HepG2 (cell line): Measurements from ENCODE around the gene PLIN5. TPM values are rescaled to one million over a fixed set of nuclear protein-coding genes. Genes with fewer than 3 reads are reported as not detected.

Experiments
- CENPX ChIP-seq: sonication (generic); formaldehyde crosslinking; IDR thresholded peaks from 2 replicates; pipeline ENCODE4 v1.9.0; 2021; ENCODE audit warnings: mild to moderate bottlenecking, missing genetic modification reagents, moderate library complexity
- ETV5 ChIP-seq: IDR thresholded peaks from 2 replicates; pipeline ENCODE4 v1.6.1; 2018; ENCODE audit warnings: missing biosample characterization, missing genetic modification reagents, inconsistent platforms, borderline replicate concordance
- FOXA1 ChIP-seq, 2 experiments: fragments of 450-650 bp in 1 of 2; sonication (generic) in 1 of 2; formaldehyde crosslinking in 1 of 2; IDR thresholded peaks; 2 replicates each; pipeline versions ENCODE4 v1.4.0 to v1.6.1; 2016 to 2020; ENCODE audit warnings: missing genetic modification reagents in 1 of 2
- NFYC ChIP-seq: IDR thresholded peaks from 2 replicates; pipeline ENCODE4 v1.6.1; 2016; ENCODE audit warnings: missing genetic modification reagents, missing compliant biosample characterization
- POLR2A ChIP-seq, 2 experiments: IDR thresholded peaks; 2 replicates each; pipeline ENCODE4 v1.6.1; 2011; ENCODE audit warnings: low read depth in 2 of 2, low read length in 2 of 2, mild to moderate bottlenecking in 1 of 2, moderate library complexity in 1 of 2; ENCODE audit not compliant: insufficient read depth in 1 of 2
- SMARCC2 ChIP-seq: fragments of 450-650 bp; IDR thresholded peaks from 2 replicates; pipeline ENCODE4 v1.6.1; 2017; ENCODE audit warnings: antibody characterized with exemption, mild to moderate bottlenecking
- SPEN ChIP-seq: sonication (generic); formaldehyde crosslinking; IDR thresholded peaks from 2 replicates; pipeline ENCODE4 v1.5.1; 2020; ENCODE audit warnings: low read depth, mild to moderate bottlenecking, missing genetic modification reagents
- TOE1 ChIP-seq: sonication (generic); formaldehyde crosslinking; IDR thresholded peaks from 2 replicates; pipeline ENCODE4 v1.4.0; 2020; ENCODE audit warnings: mild to moderate bottlenecking, missing genetic modification reagents
- ZEB1 ChIP-seq: IDR thresholded peaks from 2 replicates; pipeline ENCODE4 v1.6.1; 2012; ENCODE audit warnings: mild to moderate bottlenecking, low read depth, inconsistent platforms; ENCODE audit not compliant: insufficient replicate concordance
- ZNF333 ChIP-seq: sonication (generic); formaldehyde crosslinking; IDR thresholded peaks from 2 replicates; pipeline ENCODE4 v1.4.0; 2020; ENCODE audit warnings: mild to moderate bottlenecking, missing genetic modification reagents, borderline replicate concordance
- ZNF768 ChIP-seq: sonication (generic); formaldehyde crosslinking; IDR thresholded peaks from 2 replicates; pipeline ENCODE4 v1.4.0; 2020; ENCODE audit warnings: missing genetic modification reagents
- ZNF790 ChIP-seq: sonication (generic); formaldehyde crosslinking; IDR thresholded peaks from 2 replicates; pipeline ENCODE4 v1.8.0; 2022; ENCODE audit warnings: missing genetic modification reagents, mild to moderate bottlenecking, borderline replicate concordance
- ZNF792 ChIP-seq: IDR thresholded peaks from 2 replicates; pipeline ENCODE4 v1.6.1; 2016
- polyA plus RNA-seq, 8 experiments: library from polyadenylated mRNA; depleted of rRNA in 3 of 8; stranded (reverse) in 7 of 8; unstranded in 1 of 8; fragments of >200 nt; fragmentation: Illumina TruSeq in 4 of 8; extraction: Trizol in 4 of 8; gene quantifications; 2 replicates each; pipeline versions ENCODE4 v1.2.1 to v1.2.3, GENCODE V29; 2011 to 2016; ENCODE audit warnings: low read depth in 4 of 8, missing spikeins in 1 of 8, mixed read lengths in 1 of 8; ENCODE audit not compliant: insufficient read depth in 1 of 8
- total RNA-seq, 5 experiments: library from RNA; depleted of rRNA; stranded (reverse); fragments of >200 nt; fragmentation: Illumina TruSeq; extraction: Trizol; gene quantifications; 2 replicates each; pipeline ENCODE4 v1.2.3, GENCODE V29; 2016; ENCODE audit warnings: low read depth in 1 of 5
- TF ChIP-seq, protein P1 (sequence below): sonication (generic); formaldehyde crosslinking; IDR thresholded peaks from 2 replicates; pipeline ENCODE4 v1.4.0; 2020; ENCODE audit warnings: mild to moderate bottlenecking, missing genetic modification reagents
- TF ChIP-seq, protein P2 (sequence below): sonication (generic); formaldehyde crosslinking; IDR thresholded peaks from one replicate; pipeline ENCODE4 v1.5.1; 2020; ENCODE audit warnings: mild to moderate bottlenecking, missing genetic modification reagents; ENCODE audit errors: not compliant biosample characterization
- TF ChIP-seq, protein P3 (sequence below): sonication (generic); formaldehyde crosslinking; IDR thresholded peaks from 2 replicates; pipeline ENCODE4 v1.9.0; 2022; ENCODE audit warnings: low read depth, missing genetic modification reagents
- TF ChIP-seq, protein P4 (sequence below): sonication (generic); formaldehyde crosslinking; IDR thresholded peaks from 2 replicates; pipeline ENCODE4 v1.5.1; 2020; ENCODE audit warnings: missing genetic modification reagents, mild to moderate bottlenecking, borderline replicate concordance

The PLIN5 gene
- total and polyA plus RNA-seq, 2 of the 13 experiments (the other 11 are each of a cell fraction or from before 2014, with no cell fraction given): 1.8 to 4.8 TPM

DNA sequence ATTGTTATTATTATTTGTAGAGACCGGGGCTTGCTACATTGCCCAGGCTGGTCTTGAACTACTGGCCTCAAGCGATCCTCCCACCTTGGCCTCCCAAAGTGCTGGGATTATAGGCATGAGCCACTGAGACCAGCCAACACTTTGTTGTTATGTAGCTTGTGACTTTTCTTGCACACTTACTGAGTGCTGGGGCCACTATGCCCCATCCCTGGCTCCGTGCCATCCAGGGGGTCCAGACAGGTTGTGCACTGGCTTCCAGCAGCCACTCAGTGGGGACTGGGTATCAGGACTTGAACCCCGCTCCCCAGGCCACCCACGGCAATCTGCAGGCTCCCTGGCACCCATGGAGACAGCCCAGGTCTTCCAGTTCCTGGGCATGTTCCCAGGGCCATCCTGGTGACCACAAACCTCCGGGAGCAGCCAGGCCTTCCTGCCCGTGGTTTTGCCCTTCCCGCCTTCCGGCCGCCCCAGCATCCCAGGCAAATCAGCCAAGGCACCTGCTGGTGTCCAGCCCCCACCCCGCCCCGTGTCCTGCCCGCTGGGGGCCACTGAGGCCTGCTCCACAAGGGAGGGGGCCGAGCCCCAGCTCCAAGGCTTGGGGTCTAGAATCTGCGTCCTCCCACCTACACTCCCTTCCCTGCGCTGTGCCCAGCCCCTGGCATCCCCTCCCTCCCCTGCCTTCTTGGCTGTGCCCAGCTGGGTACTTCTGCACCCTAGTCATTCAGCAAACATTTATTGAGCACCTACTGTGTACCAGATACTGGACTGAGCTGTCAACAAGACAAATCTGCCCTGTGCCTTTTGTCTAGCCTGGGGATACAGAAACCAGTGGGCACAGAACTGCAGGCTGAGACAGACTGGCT is 48.2 kb upstream of the PLIN5 start (continued):
- TF ChIP-seq FOXA1 (IDR thresholded peaks at IDR 0.05) (no peak), FOXA1 (CRISPR knock-in tag; IDR thresholded peaks at IDR 0.05) (no peak; the same call in 1 of the 2 replicates), NFYC (CRISPR knock-in tag) (peak; percentile 29), ZNF792 (peak; percentile 40; the same call in 1 of the 2 replicates), POLR2A (IDR thresholded peaks at IDR 0.05; ENCODE audit: insufficient read depth in 1 of 2, low read depth in 2 of 2, low read length in 2 of 2) (no peak), ZNF333 (CRISPR knock-in tag) (no peak), ZEB1 (no peak), SMARCC2 (no peak), ETV5 (CRISPR knock-in tag) (peak; percentile 88), CENPX (CRISPR knock-in tag) (no peak), ZNF768 (CRISPR knock-in tag) (peak; percentile 82; the same call in 1 of the 2 replicates), SPEN (CRISPR knock-in tag) (no peak), TOE1 (CRISPR knock-in tag) (no peak), ZNF790 (no peak)
- TF ChIP-seq, protein P1, sequence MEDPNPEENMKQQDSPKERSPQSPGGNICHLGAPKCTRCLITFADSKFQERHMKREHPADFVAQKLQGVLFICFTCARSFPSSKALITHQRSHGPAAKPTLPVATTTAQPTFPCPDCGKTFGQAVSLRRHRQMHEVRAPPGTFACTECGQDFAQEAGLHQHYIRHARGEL (CRISPR knock-in tag): no peak
- TF ChIP-seq, protein P2, sequence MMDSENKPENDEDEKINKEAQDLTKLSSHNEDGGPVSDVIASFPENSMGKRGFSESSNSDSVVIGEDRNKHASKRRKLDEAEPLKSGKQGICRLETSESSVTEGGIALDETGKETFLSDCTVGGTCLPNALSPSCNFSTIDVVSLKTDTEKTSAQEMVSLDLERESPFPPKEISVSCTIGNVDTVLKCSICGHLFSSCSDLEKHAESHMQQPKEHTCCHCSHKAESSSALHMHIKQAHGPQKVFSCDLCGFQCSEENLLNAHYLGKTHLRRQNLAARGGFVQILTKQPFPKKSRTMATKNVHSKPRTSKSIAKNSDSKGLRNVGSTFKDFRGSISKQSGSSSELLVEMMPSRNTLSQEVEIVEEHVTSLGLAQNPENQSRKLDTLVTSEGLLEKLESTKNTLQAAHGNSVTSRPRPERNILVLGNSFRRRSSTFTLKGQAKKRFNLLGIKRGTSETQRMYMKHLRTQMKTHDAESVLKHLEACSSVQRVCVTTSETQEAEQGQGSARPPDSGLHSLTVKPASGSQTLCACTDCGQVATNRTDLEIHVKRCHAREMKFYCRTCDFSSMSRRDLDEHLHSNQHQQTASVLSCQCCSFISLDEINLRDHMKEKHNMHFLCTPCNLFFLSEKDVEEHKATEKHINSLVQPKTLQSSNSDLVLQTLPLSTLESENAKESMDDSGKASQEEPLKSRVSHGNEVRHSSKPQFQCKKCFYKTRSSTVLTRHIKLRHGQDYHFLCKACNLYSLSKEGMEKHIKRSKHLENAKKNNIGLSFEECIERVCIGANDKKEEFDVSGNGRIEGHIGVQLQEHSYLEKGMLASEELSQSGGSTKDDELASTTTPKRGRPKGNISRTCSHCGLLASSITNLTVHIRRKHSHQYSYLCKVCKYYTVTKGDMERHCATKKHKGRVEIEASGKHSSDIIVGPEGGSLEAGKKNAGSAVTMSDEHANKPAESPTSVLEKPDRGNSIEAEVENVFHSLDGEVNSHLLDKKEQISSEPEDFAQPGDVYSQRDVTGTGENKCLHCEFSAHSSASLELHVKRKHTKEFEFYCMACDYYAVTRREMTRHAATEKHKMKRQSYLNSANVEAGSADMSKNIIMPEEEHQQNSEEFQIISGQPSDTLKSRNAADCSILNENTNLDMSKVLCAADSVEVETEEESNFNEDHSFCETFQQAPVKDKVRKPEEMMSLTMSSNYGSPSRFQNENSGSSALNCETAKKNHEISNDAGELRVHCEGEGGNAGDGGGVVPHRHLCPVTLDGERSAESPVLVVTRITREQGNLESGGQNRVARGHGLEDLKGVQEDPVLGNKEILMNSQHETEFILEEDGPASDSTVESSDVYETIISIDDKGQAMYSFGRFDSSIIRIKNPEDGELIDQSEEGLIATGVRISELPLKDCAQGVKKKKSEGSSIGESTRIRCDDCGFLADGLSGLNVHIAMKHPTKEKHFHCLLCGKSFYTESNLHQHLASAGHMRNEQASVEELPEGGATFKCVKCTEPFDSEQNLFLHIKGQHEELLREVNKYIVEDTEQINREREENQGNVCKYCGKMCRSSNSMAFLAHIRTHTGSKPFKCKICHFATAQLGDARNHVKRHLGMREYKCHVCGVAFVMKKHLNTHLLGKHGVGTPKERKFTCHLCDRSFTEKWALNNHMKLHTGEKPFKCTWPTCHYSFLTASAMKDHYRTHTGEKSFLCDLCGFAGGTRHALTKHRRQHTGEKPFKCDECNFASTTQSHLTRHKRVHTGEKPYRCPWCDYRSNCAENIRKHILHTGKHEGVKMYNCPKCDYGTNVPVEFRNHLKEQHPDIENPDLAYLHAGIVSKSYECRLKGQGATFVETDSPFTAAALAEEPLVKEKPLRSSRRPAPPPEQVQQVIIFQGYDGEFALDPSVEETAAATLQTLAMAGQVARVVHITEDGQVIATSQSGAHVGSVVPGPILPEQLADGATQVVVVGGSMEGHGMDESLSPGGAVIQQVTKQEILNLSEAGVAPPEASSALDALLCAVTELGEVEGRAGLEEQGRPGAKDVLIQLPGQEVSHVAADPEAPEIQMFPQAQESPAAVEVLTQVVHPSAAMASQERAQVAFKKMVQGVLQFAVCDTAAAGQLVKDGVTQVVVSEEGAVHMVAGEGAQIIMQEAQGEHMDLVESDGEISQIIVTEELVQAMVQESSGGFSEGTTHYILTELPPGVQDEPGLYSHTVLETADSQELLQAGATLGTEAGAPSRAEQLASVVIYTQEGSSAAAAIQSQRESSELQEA (CRISPR knock-in tag): no peak
- TF ChIP-seq, protein P3, sequence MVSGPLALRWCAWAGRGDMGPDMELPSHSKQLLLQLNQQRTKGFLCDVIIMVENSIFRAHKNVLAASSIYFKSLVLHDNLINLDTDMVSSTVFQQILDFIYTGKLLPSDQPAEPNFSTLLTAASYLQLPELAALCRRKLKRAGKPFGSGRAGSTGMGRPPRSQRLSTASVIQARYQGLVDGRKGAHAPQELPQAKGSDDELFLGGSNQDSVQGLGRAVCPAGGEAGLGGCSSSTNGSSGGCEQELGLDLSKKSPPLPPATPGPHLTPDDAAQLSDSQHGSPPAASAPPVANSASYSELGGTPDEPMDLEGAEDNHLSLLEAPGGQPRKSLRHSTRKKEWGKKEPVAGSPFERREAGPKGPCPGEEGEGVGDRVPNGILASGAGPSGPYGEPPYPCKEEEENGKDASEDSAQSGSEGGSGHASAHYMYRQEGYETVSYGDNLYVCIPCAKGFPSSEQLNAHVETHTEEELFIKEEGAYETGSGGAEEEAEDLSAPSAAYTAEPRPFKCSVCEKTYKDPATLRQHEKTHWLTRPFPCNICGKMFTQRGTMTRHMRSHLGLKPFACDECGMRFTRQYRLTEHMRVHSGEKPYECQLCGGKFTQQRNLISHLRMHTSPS (CRISPR knock-in tag): peak; percentile 96
- TF ChIP-seq, protein P4, sequence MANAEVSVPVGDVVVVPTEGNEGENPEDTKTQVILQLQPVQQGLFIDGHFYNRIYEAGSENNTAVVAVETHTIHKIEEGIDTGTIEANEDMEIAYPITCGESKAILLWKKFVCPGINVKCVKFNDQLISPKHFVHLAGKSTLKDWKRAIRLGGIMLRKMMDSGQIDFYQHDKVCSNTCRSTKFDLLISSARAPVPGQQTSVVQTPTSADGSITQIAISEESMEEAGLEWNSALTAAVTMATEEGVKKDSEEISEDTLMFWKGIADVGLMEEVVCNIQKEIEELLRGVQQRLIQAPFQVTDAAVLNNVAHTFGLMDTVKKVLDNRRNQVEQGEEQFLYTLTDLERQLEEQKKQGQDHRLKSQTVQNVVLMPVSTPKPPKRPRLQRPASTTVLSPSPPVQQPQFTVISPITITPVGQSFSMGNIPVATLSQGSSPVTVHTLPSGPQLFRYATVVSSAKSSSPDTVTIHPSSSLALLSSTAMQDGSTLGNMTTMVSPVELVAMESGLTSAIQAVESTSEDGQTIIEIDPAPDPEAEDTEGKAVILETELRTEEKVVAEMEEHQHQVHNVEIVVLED (CRISPR knock-in tag): no peak
